ENCODE measurements around the gene VASH1.

VASH1 gene

GRCh38 chr14:76784881-76785280, 23.6 kb downstream of the VASH1 start:
- peak; percentile 62 for DNase-seq (ENCODE audit: low spot score)

- DNase-seq (ENCODE audit: low spot score) = no peak
Measured at GRCh38 chr14:76786601-76787000, 25.3 kb downstream of the VASH1 start.

GRCh38 chr14:76792422-76792821, 31.2 kb downstream of the VASH1 start:
- DNase-seq (ENCODE audit: low spot score) = no peak

GRCh38 chr14:76793324-76793723, 32.1 kb downstream of the VASH1 start:
- DNase-seq (ENCODE audit: low spot score) = no peak

- DNase-seq (ENCODE audit: low spot score) = no peak
Measured at GRCh38 chr14:76793956-76794355, 32.7 kb downstream of the VASH1 start.

GRCh38 chr14:76806446-76806845, 45.2 kb downstream of the VASH1 start:
- DNase-seq (ENCODE audit: low spot score) = no peak

- DNase-seq (ENCODE audit: low spot score) = no peak
Measured at GRCh38 chr14:76808011-76808410, 46.7 kb downstream of the VASH1 start.

- no peak for DNase-seq (ENCODE audit: low spot score)
Measured at GRCh38 chr14:76808990-76809389, 47.7 kb downstream of the VASH1 start.

- DNase-seq (ENCODE audit: low spot score) = no peak
Measured at GRCh38 chr14:76810525-76810924, 49.3 kb downstream of the VASH1 start.

- DNase-seq (ENCODE audit: low spot score) = peak; percentile 30
Measured at GRCh38 chr14:76810953-76811400, 49.7 kb downstream of the VASH1 start.

GRCh38 chr14:76811561-76811960, 50.3 kb downstream of the VASH1 start:
- DNase-seq (ENCODE audit: low spot score) = peak; percentile 22

- DNase-seq (ENCODE audit: low spot score) = peak; percentile 23
Measured at GRCh38 chr14:76812093-76812421, 50.8 kb downstream of the VASH1 start.

GRCh38 chr14:76812422-76813383, 51.4 kb downstream of the VASH1 start, which contains the start of gene ANGEL1:
ANGEL1 (minus strand) TSS chr14:76812882; CDS start chr14:76812827, 55 bp downstream.
- DNase-seq (ENCODE audit: low spot score) = peak; percentile 95

GRCh38 chr14:76814726-76815645, 53.7 kb downstream of the VASH1 start:
- DNase-seq (ENCODE audit: low spot score) = no peak

- no peak for DNase-seq (ENCODE audit: low spot score)
Measured at GRCh38 chr14:76820700-76821099, 59.4 kb downstream of the VASH1 start.

- peak; percentile 24 for DNase-seq (ENCODE audit: low spot score)
Measured at GRCh38 chr14:76826122-76826521, 64.9 kb downstream of the VASH1 start, which contains the start of gene LRRC74A. LRRC74A (plus strand) TSS chr14:76826408; CDS start chr14:76826698, 290 bp downstream.

GRCh38 chr14:76827696-76828296, 66.5 kb downstream of the VASH1 start:
- no peak for DNase-seq (ENCODE audit: low spot score)

- no peak for DNase-seq (ENCODE audit: low spot score)
Measured at GRCh38 chr14:76828339-76829012, 67.2 kb downstream of the VASH1 start.

- DNase-seq (ENCODE audit: low spot score) = no peak
Measured at GRCh38 chr14:76829013-76829365, 67.7 kb downstream of the VASH1 start.

GRCh38 chr14:76829650-76830421, 68.6 kb downstream of the VASH1 start:
- no peak for DNase-seq (ENCODE audit: low spot score)

- DNase-seq (ENCODE audit: low spot score) = no peak
Measured at GRCh38 chr14:76830556-76830955, 69.3 kb downstream of the VASH1 start.

Data from kidney tubule cell (primary cell).